Trophoblast cell (in vitro differentiated cells and primary cell): Measurements from ENCODE around the gene SGCD.

Experiments
- DNase-seq, 2 donors: peaks; one replicate each; pipeline ENCODE4 v3.0.0-alpha.2; 2016
- H2AFZ ChIP-seq: 2 replicates; pipeline ENCODE4 v1.6.1; 2013; ENCODE audit warnings: low read length, moderate library complexity, mild to moderate bottlenecking; ENCODE audit not compliant: insufficient read depth, poor library complexity
- H2AK5ac ChIP-seq: 2 replicates; pipeline ENCODE4 v1.6.1; 2013; ENCODE audit warnings: mild to moderate bottlenecking, low read length
- H2BK120ac ChIP-seq: 2 replicates; pipeline ENCODE4 v1.6.1; 2013; ENCODE audit warnings: low read length, mild to moderate bottlenecking, moderate library complexity; ENCODE audit not compliant: insufficient read depth, poor library complexity
- H2BK12ac ChIP-seq: 2 replicates; pipeline ENCODE4 v1.6.1; 2013; ENCODE audit warnings: mild to moderate bottlenecking, low read length, moderate library complexity
- H2BK5ac ChIP-seq: 2 replicates; pipeline ENCODE4 v1.6.1; 2013; ENCODE audit warnings: low read length, low read depth, moderate library complexity, mild to moderate bottlenecking; ENCODE audit not compliant: poor library complexity
- H3K14ac ChIP-seq: 2 replicates; pipeline ENCODE4 v1.6.1; 2013; ENCODE audit warnings: mild to moderate bottlenecking, low read length
- H3K18ac ChIP-seq: 2 replicates; pipeline ENCODE4 v1.6.1; 2013; ENCODE audit warnings: mild to moderate bottlenecking, low read length
- H3K23ac ChIP-seq: 2 replicates; pipeline ENCODE4 v1.6.1; 2013; ENCODE audit warnings: low read length
- H3K27ac ChIP-seq: 2 replicates; pipeline ENCODE4 v1.5.1; 2013; ENCODE audit warnings: low read depth, mild to moderate bottlenecking, inconsistent platforms, low read length, moderate library complexity
- H3K27me3 ChIP-seq: 2 replicates; pipeline ENCODE4 v1.6.1; 2013; ENCODE audit warnings: inconsistent platforms, mild to moderate bottlenecking, low read length, moderate library complexity; ENCODE audit not compliant: insufficient read depth
- H3K36me3 ChIP-seq, 2 experiments: 1 replicate in 1 of 2; 2 replicates in 1 of 2; pipeline ENCODE4 v1.6.1; 2013; ENCODE audit warnings: low read length in 2 of 2, mild to moderate bottlenecking in 2 of 2, moderate library complexity in 1 of 2; ENCODE audit not compliant: insufficient read depth in 2 of 2, control insufficient read depth in 1 of 2
- H3K4ac ChIP-seq: 2 replicates; pipeline ENCODE4 v1.6.1; 2013; ENCODE audit warnings: low read depth, mild to moderate bottlenecking, low read length, moderate library complexity
- H3K4me1 ChIP-seq, 2 experiments: 1 replicate in 1 of 2; 2 replicates in 1 of 2; pipeline ENCODE4 v1.6.1; 2013; ENCODE audit warnings: low read length in 2 of 2, mild to moderate bottlenecking in 2 of 2, moderate library complexity in 1 of 2; ENCODE audit not compliant: insufficient read depth in 2 of 2, control insufficient read depth in 1 of 2
- H3K4me2 ChIP-seq: 2 replicates; pipeline ENCODE4 v1.6.1; 2013; ENCODE audit warnings: inconsistent platforms, mild to moderate bottlenecking, low read length, moderate library complexity
- H3K4me3 ChIP-seq: 2 replicates; pipeline ENCODE4 v1.5.1; 2013; ENCODE audit warnings: mild to moderate bottlenecking, low read depth, low read length, inconsistent platforms
- H3K79me1 ChIP-seq: one replicate; pipeline ENCODE4 v1.6.1; 2013; ENCODE audit warnings: low read length
- H3K79me2 ChIP-seq: 2 replicates; pipeline ENCODE4 v1.6.1; 2013; ENCODE audit warnings: low read length, mild to moderate bottlenecking; ENCODE audit not compliant: control insufficient read depth, insufficient read depth, poor library complexity
- H3K9ac ChIP-seq: 2 replicates; pipeline ENCODE4 v1.6.1; 2013; ENCODE audit warnings: mild to moderate bottlenecking, low read length
- H3K9me3 ChIP-seq: 2 replicates; pipeline ENCODE4 v1.6.1; 2013; ENCODE audit warnings: low read depth, mild to moderate bottlenecking, control low read depth, inconsistent platforms, low read length; ENCODE audit not compliant: insufficient read depth
- H4K12ac ChIP-seq: 2 replicates; pipeline ENCODE4 v1.6.1; 2013; ENCODE audit warnings: low read depth, mild to moderate bottlenecking, low read length, moderate library complexity
- H4K8ac ChIP-seq: 2 replicates; pipeline ENCODE4 v1.6.1; 2013; ENCODE audit warnings: low read depth, mild to moderate bottlenecking, low read length, moderate library complexity
- H4K91ac ChIP-seq: one replicate; pipeline ENCODE4 v1.6.1; 2013; ENCODE audit warnings: low read depth, mild to moderate bottlenecking, low read length, moderate library complexity
- WGBS: extraction: QIAGEN DNeasy Blood & Tissue Kit; methylation state at CpG from one replicate; pipeline ENCODE4 v1.1.7; 2013; ENCODE audit warnings: missing lambda C conversion rate; ENCODE audit not compliant: insufficient read length, insufficient coverage; ENCODE audit errors: extremely low coverage; 5-methylcytosine and 5-hydroxymethylcytosine counted together

Gene SGCD

DNA sequence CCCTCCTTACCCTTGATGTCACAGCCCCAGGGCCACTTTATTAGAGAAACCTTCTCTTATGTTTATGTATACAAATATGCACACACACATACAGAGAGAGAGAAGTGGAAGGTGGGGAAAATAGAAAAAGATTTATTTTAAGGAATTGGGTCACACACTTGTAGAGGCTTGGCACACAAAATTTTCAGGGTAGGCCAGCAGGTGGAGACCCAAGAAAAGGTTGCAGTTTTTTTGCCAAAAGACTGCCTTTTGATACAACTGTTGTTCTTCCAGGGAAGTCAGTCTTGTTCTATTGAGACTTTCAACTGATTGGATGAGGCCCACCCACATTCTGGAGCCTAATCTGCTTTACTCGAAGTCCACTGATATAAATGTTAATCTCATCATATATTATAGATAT lies 392.0 kb downstream of the SGCD start:
- no peaks in the 10 kb centered on the region for H3K79me1 ChIP-seq
- no peak overlapping the region for H3K4me2 ChIP-seq
- H3K4ac ChIP-seq = no peak overlapping the region
- no peak overlapping the region for H4K12ac ChIP-seq
- no peaks in the 10 kb centered on the region for H3K36me3 ChIP-seq
- H3K4me3 ChIP-seq = no peak overlapping the region
- H3K9me3 ChIP-seq = no peaks in the 10 kb centered on the region
- no peak overlapping the region for H3K18ac ChIP-seq
- H4K8ac ChIP-seq = no peak overlapping the region
- no peak overlapping the region for H2AFZ ChIP-seq
- no peak overlapping the region for H3K9ac ChIP-seq
- DNase-seq = no peak
- H3K4me1 ChIP-seq = no peaks in the 10 kb centered on the region
- no peak overlapping the region for H2AK5ac ChIP-seq
- no peak overlapping the region for H3K14ac ChIP-seq
- no peak overlapping the region for H3K23ac ChIP-seq
- no peak overlapping the region for H4K91ac ChIP-seq
- no peak overlapping the region for H2BK12ac ChIP-seq
- no peaks in the 10 kb centered on the region for H3K27me3 ChIP-seq
- no peak overlapping the region for H2BK120ac ChIP-seq
- H2BK5ac ChIP-seq = no peak overlapping the region
- WGBS = no CpG with 5 or more reads among the region's 1 CpG
- H3K79me2 ChIP-seq = no peaks in the 10 kb centered on the region
- no peak overlapping the region for H3K27ac ChIP-seq

DNA sequence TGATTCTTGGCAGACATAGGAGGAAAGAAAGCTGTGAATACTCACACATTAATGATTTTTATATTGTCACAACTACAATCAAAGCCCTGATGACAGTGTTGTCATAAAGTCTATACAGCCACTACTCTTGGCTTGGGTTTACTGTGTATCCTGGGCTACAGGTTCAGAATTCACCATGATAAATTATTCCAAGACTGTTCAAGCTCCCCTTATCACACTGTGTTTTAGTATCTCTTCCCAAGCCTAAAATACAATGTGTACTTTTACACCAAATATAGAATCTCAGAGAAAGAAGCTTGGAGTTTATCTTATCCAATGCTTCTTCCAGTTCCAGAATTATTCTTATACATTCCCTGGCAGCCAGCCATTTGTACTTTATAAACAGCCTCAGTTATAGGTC lies 395.4 kb downstream of the SGCD start:
- Histone ChIP-seq H3K14ac (no peak overlapping the region), H4K12ac (no peak overlapping the region), H3K4me3 (no peak overlapping the region), H2BK5ac (no peak overlapping the region), H2BK12ac (no peak overlapping the region), H3K4ac (no peak overlapping the region), H3K36me3 (no peaks in the 10 kb centered on the region), H3K9ac (no peak overlapping the region), H2AK5ac (no peak overlapping the region), H3K79me2 (no peaks in the 10 kb centered on the region), H2BK120ac (no peak overlapping the region), H3K27me3 (no peaks in the 10 kb centered on the region), H4K91ac (no peak overlapping the region), H4K8ac (no peak overlapping the region), H3K4me2 (no peak overlapping the region), H3K9me3 (no peaks in the 10 kb centered on the region), H3K4me1 (no peaks in the 10 kb centered on the region), H3K23ac (no peak overlapping the region), H3K79me1 (no peaks in the 10 kb centered on the region), H2AFZ (no peak overlapping the region), H3K27ac (no peak overlapping the region), H3K18ac (no peak overlapping the region)
- DNase-seq = no peak

DNA sequence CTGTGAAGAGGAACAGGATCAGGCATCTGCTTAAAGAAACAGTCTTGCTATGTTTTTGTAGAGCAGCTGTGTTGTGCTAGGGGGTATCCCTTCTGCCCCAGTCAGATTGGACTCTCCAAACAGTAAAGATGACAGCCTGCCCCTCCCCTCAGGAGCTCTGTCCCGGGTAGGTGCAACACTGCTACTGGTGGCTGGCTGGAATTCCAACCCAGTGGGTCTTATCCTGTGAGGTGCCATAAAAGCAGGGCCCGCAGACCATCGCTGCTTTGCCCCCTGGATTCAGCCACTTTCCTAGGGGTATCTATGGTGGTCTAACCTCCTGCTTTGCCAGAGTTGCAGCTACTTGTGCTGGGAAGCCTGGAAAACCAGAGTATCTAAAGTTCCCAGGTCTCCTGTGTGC lies 408.5 kb downstream of the SGCD start:
- Histone ChIP-seq H2AK5ac (no peak overlapping the region), H3K14ac (no peak overlapping the region), H2BK5ac (no peak overlapping the region), H3K9ac (no peak overlapping the region), H3K23ac (no peak overlapping the region), H4K91ac (no peak overlapping the region), H3K79me2 (no peaks in the 10 kb centered on the region), H4K12ac (no peak overlapping the region), H3K9me3 (no peaks in the 10 kb centered on the region), H3K4me2 (no peak overlapping the region), H4K8ac (no peak overlapping the region), H3K4ac (no peak overlapping the region), H3K79me1 (no peaks in the 10 kb centered on the region), H3K4me1 (no peaks in the 10 kb centered on the region), H3K36me3 (no peaks in the 10 kb centered on the region), H3K18ac (no peak overlapping the region), H2BK12ac (no peak overlapping the region), H3K4me3 (no peak overlapping the region), H3K27ac (no peak overlapping the region), H3K27me3 (no peaks in the 10 kb centered on the region), H2BK120ac (no peak overlapping the region), H2AFZ (no peak overlapping the region)
- WGBS = no CpG with 5 or more reads among the region's 3 CpGs
- no peak for DNase-seq

DNA sequence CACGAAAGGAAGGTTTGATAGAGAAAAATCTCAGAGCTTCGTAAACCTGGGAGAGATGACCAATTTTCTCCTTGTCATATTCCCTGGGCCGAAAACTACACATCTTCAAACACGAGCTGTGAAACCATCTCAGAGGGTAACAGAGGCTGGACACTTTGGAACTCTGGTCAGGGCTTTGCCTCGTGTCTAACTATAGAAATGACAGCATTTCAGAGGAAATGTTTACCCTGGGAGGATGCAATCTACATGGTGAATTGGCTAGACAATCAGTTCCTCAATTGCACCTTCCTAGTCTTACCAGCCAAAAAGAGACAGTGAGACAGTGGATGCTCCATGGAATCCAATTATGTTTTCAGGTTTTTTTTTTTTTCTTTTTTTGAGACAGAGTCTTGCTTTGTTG lies 414.6 kb downstream of the SGCD start:
- Histone ChIP-seq H3K36me3 (no peaks in the 10 kb centered on the region), H2BK120ac (no peak overlapping the region)
- WGBS = no CpG with 5 or more reads among the region's 5 CpGs

DNA sequence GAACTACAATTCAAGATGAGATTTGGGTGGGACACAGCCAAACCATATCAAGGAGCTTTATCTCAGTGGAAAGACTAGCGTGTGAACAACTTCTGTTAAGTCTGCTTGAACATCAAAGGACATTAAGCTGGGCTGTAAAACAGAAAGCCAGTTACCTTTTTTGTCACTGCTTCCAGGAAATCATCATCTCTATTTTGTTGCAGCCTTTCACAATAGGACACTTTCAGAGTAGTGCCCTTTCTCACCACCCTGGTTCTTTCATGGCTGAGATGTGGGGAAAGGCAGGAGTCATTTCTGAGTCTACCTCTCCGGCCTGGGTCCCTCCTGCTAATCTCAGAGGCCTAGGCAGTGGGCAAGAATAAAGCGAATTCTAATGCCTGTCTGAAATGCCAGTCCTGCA lies 426.9 kb downstream of the SGCD start:
- Histone ChIP-seq H2AK5ac (no peak overlapping the region), H3K9ac (no peak overlapping the region), H2BK120ac (no peak overlapping the region), H2AFZ (no peak overlapping the region), H3K79me2 (no peaks in the 10 kb centered on the region), H3K27me3 (no peaks in the 10 kb centered on the region), H4K12ac (no peak overlapping the region), H3K36me3 (no peaks in the 10 kb centered on the region), H3K27ac (no peak overlapping the region), H4K91ac (no peak overlapping the region), H3K14ac (no peak overlapping the region), H4K8ac (no peak overlapping the region), H3K4me3 (no peak overlapping the region), H3K4me2 (no peak overlapping the region), H3K4ac (no peak overlapping the region), H3K9me3 (no peaks in the 10 kb centered on the region), H2BK12ac (no peak overlapping the region), H3K18ac (no peak overlapping the region), H3K23ac (no peak overlapping the region), H2BK5ac (no peak overlapping the region), H3K4me1 (no peaks in the 10 kb centered on the region), H3K79me1 (no peaks in the 10 kb centered on the region)
- no CpG with 5 or more reads among the region's 3 CpGs for WGBS
- no peak for DNase-seq

More for the DNA sequence above, 414.6 kb downstream of the SGCD start:
- H3K27me3 ChIP-seq = no peaks in the 10 kb centered on the region
- no peak overlapping the region for H3K4ac ChIP-seq
- no peak overlapping the region for H3K9ac ChIP-seq
- H4K8ac ChIP-seq = no peak overlapping the region
- no peaks in the 10 kb centered on the region for H3K79me1 ChIP-seq
- no peak for DNase-seq
- H3K79me2 ChIP-seq = no peaks in the 10 kb centered on the region
- no peak overlapping the region for H2BK5ac ChIP-seq
- H3K4me1 ChIP-seq = no peaks in the 10 kb centered on the region
- H2AFZ ChIP-seq = no peak overlapping the region
- no peak overlapping the region for H3K18ac ChIP-seq
- no peaks in the 10 kb centered on the region for H3K9me3 ChIP-seq
- H3K23ac ChIP-seq = no peak overlapping the region
- no peak overlapping the region for H4K91ac ChIP-seq
- H3K14ac ChIP-seq = no peak overlapping the region
- H3K4me3 ChIP-seq = no peak overlapping the region
- H2BK12ac ChIP-seq = no peak overlapping the region
- H4K12ac ChIP-seq = no peak overlapping the region
- H3K27ac ChIP-seq = no peak overlapping the region
- no peak overlapping the region for H2AK5ac ChIP-seq
- H3K4me2 ChIP-seq = no peak overlapping the region
